AG04450 (cell line): ENCODE data around the gene LARGE1. TPM values are rescaled to one million over a fixed set of nuclear protein-coding genes. Genes with fewer than 3 reads are reported as not detected.

ENCODE experiments used
- CTCF ChIA-PET: fragments of 300-600, 350-600 bp; formaldehyde crosslinking; extraction: SDS; loops from one replicate; lab custom pipeline; 2022; ENCODE audit warnings: antibody characterized with exemption, inconsistent platforms; lab: Charles Lee
- POLR2A ChIA-PET: fragments of 350-600 bp; formaldehyde crosslinking; extraction: SDS; loops from one replicate; lab custom pipeline; 2021; ENCODE audit warnings: antibody characterized with exemption, inconsistent platforms; lab: Yijun Ruan, JAX
- DNase-seq: peaks from one replicate; pipeline ENCODE4 v3.0.0-alpha.2; 2011; ENCODE audit warnings: low read depth, low spot score
- H3K27ac ChIP-seq: one replicate; pipeline ENCODE4 v1.5.1; 2012; ENCODE audit warnings: low read depth, low read length, control low read depth
- H3K27me3 ChIP-seq: one replicate; pipeline ENCODE4 v1.6.0; 2012; ENCODE audit warnings: low read length; ENCODE audit not compliant: control insufficient read depth, insufficient read depth
- H3K4me3 ChIP-seq: 2 replicates; pipeline ENCODE4 v1.5.1; 2011; ENCODE audit warnings: mild to moderate bottlenecking, low read depth, low read length, control low read depth
- H3K9me3 ChIP-seq: 2 replicates; pipeline ENCODE4 v1.5.1; 2012; ENCODE audit warnings: low read length; ENCODE audit not compliant: control insufficient read depth, insufficient read depth
- CTCF ChIP-seq: IDR thresholded peaks from 2 replicates; pipeline ENCODE4 v1.5.1; 2011; ENCODE audit warnings: low read depth, low read length, control low read depth, inconsistent platforms
- polyA plus RNA-seq: library from polyadenylated mRNA; depleted of rRNA; stranded (reverse); fragments of >200 nt; gene quantifications from 2 replicates; pipeline ENCODE4 v1.2.3, GENCODE V29; 2011

LARGE1 gene
- polyA plus RNA-seq, 1 experiment = 8.4 TPM

DNA sequence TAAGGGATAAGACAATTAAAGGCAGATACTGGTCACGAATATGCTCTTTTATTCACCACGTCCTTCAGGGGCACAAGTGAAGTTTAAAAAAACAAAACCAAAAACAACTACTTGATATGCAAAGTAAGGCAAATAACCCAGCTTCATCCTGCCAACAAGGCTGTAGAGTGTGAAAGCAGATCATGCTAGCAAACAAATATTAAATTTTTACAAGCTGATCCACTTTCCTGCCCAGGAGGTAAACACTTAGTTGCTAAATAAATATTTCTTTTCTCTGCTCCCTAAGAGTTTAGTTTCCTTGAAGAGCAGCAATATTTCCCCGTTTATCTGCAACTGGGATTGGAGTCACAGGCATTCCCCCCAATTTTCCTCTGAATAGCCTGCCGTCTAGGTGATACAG lies 300.2 kb downstream of the LARGE1 start:
- POLR2A ChIA-PET = no interaction called here
- H3K4me3 ChIP-seq = no peak overlapping the region
- CTCF ChIA-PET = interaction anchor here (0.6 to 0.8 kb wide), 3 partner anchors 40 to 303 kb away, joined by 3 to 4 read pairs (median 4); no protein-coding TSS in a partner anchor
- H3K27me3 ChIP-seq = no peaks in the 10 kb centered on the region
- H3K9me3 ChIP-seq = no peaks in the 10 kb centered on the region
- TF ChIP-seq CTCF = no peak
- no peak for DNase-seq
- no peak overlapping the region for H3K27ac ChIP-seq

DNA sequence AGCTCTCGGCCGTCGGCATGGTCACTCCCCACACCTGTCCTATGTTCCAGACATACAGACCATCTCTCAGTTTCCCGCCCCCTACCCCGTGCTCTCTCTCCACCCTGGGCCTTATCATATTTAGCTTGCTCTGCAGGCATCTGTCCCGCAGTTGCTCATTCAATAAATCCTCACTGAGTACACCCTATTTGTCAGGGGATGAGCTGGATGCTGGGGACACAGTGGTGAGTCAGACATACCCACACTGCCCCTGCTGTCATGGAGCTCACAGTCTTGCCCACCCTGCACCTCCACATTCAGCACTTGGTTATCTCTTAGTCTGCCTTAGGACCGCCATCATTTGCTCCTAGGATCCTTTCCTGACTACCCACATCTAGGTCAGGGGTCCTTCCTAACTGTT lies 313.8 kb downstream of the LARGE1 start:
- Histone ChIP-seq H3K27ac (no peak overlapping the region), H3K4me3 (no peak overlapping the region), H3K9me3 (0 out of 2 replicates have a peak, but pooled peaks cover 4% of the 10 kb centered on the region), H3K27me3 (no peaks in the 10 kb centered on the region)
- POLR2A ChIA-PET = no interaction called here
- CTCF ChIA-PET = interaction anchor here (1.7 kb wide), 1 partner anchor 317 kb away, joined by 4 read pairs; no protein-coding TSS in a partner anchor
- DNase-seq = no peak
- TF ChIP-seq CTCF = no peak

DNA sequence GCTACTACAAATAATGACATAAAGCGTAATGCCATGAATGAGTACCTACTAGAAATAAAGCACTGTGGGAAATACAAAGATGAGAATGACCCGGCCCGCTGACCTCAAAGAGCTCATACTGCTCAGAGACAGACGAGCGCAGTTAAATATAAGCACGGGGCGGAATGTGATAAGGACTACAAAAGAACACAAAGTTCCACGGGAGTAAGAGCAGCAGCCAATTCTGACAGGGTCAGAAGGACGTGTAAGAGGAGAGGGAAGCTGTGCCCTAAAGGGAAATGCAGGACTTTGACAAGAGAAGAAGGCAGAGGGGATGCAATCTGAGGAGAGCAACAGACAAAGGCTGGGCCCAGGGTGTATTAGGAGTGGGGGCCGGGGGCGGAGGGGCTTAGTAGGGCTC lies 314.6 kb downstream of the LARGE1 start:
- Histone ChIP-seq H3K27ac (no peak overlapping the region), H3K9me3 (0 out of 2 replicates have a peak, but pooled peaks cover 1% of the 10 kb centered on the region), H3K27me3 (no peaks in the 10 kb centered on the region), H3K4me3 (no peak overlapping the region)
- DNase-seq = no peak
- ChIA-PET CTCF (interaction anchor here (0.6 kb wide), 1 partner anchor 318 kb away, joined by 5 read pairs; no protein-coding TSS in a partner anchor), POLR2A (no interaction called here)
- TF ChIP-seq CTCF = no peak

DNA sequence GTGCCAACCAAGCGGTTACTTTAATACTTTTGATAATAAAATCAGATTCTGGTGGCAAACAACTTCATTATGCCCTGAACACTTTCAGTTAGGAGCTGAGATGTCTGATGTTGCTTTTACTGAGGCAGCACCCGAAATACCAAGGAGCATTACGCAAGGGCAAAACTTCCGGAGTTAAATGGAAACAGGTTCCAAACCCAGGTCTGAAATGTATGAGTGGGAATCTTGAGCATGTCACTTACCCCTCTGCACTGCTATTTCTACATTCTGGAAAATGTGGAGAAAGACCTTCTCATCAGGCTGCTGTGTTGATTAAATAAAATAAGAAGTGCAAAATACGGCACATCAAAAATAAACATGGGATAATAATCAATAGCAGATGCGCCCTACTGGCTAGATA lies 315.1 kb downstream of the LARGE1 start:
- H3K9me3 ChIP-seq = no peaks in the 10 kb centered on the region
- ChIA-PET CTCF (no interaction called here), POLR2A (no interaction called here)
- H3K27ac ChIP-seq = no peak overlapping the region
- no peaks in the 10 kb centered on the region for H3K27me3 ChIP-seq
- no peak overlapping the region for H3K4me3 ChIP-seq
- no peak for TF ChIP-seq CTCF
- no peak for DNase-seq

GRCh38 chr22:33601062-33601461 lies 319.2 kb downstream of the LARGE1 start:
- no peak for TF ChIP-seq CTCF

More at GRCh38 chr22:33601062-33601461, 319.2 kb downstream of the LARGE1 start:
- Histone ChIP-seq H3K27me3 (no peaks in the 10 kb centered on the region), H3K9me3 (no peaks in the 10 kb centered on the region), H3K4me3 (no peak overlapping the region), H3K27ac (no peak overlapping the region)
- ChIA-PET POLR2A (no interaction called here), CTCF (no interaction called here)
- no peak for DNase-seq
